SKM-1 treated with dmso at 0.1 percent for 144 hours (cell line): ENCODE results near the gene KLHL34.

Experiments used
- DNase-seq: peaks from one replicate; lab custom pipeline; 2025; ENCODE audit not compliant: unreplicated experiment; lab: John Stamatoyannopoulos, UW

KLHL34 gene, protein sequence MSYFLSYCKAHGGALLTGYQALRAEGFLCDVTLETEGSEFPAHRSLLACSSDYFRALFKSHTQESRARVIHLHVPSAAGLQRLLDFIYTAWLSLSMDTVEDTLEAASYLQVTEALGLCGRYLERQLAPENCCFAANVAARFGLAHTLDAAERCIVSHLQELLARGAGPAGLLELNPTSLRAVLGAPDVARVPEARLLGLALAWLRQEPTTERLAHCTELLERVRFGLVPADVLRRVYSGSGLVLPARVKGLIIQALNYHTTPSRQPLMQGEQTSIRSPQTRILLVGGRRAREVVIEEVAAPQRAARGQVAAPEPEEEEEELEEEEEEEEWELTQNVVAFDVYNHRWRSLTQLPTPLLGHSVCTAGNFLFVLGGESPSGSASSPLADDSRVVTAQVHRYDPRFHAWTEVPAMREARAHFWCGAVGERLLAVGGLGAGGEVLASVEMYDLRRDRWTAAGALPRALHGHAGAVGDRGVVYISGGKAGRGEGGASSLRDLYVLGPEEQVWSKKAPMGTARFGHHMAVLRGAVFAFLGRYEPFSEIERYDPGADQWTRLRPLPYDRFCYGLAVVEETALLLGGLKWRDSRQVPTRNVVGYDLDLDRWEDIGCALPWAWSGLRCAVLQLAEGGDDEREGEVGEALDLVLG

GRCh38 chrX:21658152-21658737 lies at the start of gene KLHL34:
TSS of gene KLHL34 (minus strand) at chrX:21658330. CDS start at chrX:21657788, 542 bp downstream.
- DNase-seq: no peak

DNA sequence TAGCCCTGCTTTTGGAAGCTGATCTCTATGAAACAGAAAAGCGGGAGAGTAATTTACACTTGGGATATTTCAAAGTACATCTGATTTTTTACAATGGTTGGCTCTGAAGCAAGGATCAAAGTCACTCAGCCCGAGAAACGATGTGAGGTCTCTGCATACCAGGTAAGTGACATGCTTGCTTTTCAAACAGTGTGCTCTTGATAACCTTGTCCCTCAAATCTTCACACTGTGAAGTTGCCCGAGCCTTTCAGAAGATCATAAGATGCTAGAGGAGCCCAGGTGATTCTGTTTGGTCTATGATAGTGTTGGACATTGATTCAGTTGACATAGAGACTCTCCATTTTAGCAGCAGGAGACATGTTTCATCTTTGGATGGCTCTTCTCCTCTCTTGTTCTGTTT lies 47.1 kb upstream of the KLHL34 start:
- DNase-seq: no peak

GRCh38 chrX:21702725-21703124 lies 44.6 kb upstream of the KLHL34 start:
- no peak for DNase-seq

- no peak for DNase-seq
These were observed 42.8 kb upstream of the KLHL34 start for GRCh38 chrX:21700967-21701366.

- no peak for DNase-seq
These were observed 42.1 kb upstream of the KLHL34 start for GRCh38 chrX:21700275-21700674.

- DNase-seq: no peak
These were observed 41.0 kb upstream of the KLHL34 start for GRCh38 chrX:21699136-21699535.

GRCh38 chrX:21698272-21698671 lies 40.1 kb upstream of the KLHL34 start:
- DNase-seq: no peak

GRCh38 chrX:21691512-21692018 lies 33.4 kb upstream of the KLHL34 start:
- no peak for DNase-seq

DNA sequence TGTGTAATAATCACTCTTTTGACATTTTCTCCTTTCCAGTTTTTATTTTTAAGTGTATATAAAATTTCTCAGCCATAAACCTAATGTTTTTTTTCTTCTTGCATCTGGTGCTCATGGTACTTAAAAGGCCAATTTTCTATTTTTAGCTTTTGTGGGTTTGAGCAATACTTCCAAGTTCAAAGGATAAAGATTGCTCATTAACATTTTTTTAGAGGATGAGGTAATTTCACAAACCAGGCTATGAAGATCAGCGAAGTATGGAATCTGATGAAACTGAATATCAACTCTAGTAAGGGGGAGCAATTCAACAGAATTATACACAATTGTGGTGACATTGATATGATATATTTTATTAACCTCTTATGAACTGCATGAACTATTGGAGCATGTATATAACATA lies 25.8 kb upstream of the KLHL34 start:
- no peak for DNase-seq

DNA sequence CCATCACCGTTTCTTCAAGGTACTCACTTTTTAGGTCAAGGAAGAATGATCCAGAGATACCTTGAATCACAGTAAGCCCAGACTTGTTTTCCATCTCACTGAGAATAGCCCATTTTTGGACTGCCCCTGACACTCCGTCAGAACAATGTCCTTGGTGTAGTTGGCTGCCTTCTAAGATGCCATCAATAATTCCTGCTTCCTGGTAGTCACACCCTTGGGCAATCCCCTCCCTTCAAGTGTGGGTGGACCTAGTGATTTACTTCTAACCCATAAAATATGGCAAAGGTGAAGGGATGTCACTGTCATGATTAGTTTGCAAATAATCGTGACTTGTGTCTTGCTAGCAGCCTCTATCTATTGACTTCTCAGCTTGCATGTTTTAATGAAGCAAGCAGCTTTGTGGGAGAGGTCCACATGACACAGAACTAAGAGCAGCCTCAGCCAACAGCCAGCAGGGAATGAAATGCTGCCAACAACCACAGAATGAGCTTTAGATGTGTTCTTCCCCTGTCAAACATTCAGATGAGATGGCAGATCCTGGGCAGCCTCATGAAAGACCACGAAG lies 20.0 kb upstream of the KLHL34 start:
- no peak for DNase-seq

GRCh38 chrX:21675931-21676330 lies 17.8 kb upstream of the KLHL34 start:
- no peak for DNase-seq

DNA sequence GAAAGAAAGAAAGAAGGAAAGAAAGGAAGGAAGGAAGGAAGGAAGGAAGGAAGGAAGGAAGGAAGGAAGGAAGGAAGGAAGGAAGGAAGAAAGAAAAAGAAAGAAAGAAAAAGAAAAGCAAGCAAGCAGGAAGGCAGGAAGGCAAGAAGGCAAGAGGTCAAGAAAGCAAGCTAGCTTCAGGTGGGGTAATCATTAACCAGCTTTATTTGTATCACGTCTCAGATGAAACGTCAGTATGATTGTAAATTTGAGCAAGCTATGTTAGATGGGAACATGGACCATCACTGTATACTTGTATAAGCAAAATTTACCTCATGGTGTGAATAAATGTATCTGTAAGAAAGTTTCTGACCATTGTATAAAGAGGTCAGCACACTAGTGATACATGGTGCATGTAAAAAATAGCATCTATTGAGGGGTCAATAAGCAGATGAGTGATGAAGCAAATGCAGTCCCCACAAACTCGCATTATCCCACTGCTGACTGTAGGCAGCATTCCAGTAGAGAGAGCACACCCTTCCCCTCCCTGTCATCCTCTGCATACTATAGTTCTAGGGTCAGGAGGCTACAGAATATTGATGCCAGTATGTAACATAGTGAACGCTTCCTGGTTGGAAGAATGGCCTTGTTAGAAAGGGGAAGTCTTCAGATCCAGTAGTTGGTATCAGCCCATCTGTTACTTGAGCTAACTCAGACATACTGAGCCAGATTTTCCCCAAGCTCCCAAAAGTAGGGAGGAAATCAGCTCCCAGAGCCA lies 16.5 kb upstream of the KLHL34 start:
- no peak for DNase-seq

DNA sequence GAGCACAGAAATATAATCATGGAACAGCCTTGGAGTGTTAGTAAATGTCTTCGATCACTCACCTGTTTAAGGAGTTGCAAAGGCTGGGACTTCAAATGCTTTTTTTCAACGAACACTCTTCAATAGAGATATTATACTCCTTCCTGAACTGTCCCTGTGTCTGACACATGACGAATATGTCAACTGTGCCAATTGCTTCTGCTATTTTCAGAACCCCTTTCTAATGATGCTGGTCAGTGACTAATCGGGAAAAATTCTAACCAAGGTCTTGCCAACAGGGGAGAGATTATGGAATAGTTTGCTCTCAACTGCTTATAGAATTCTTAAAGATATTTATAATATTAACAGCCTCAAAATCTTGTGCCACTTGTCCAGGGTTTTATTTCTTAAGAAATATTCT lies 8.5 kb upstream of the KLHL34 start:
- no peak for DNase-seq

- DNase-seq: no peak
These were observed 8.1 kb upstream of the KLHL34 start for GRCh38 chrX:21666252-21666651.

GRCh38 chrX:21662761-21663160 lies 4.6 kb upstream of the KLHL34 start:
- DNase-seq: no peak

GRCh38 chrX:21661316-21661715 lies 3.2 kb upstream of the KLHL34 start:
- DNase-seq: no peak

DNA sequence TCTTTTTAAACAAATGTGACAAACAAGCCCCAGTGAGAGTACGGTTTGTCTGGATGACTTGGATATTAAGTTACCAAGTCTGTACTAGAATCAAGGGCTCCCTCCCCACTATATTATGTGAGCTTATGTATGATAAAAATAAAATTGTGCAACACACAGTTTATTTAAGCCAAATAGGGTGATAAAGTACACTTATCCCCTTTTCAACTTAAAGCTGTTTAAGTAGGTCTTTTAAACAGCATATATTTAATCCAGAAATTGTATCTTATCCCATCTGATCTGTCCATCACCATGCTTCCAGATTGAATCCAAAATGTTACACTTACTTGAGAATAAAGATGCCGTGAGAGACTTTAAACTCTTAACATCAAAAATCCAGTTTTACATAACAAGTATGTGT lies 2.0 kb upstream of the KLHL34 start:
- no peak for DNase-seq

- DNase-seq: no peak
These were observed 1.2 kb upstream of the KLHL34 start for GRCh38 chrX:21659320-21659719.

GRCh38 chrX:21658746-21659145 lies 616 bp upstream of the KLHL34 start:
- no peak for DNase-seq

DNA sequence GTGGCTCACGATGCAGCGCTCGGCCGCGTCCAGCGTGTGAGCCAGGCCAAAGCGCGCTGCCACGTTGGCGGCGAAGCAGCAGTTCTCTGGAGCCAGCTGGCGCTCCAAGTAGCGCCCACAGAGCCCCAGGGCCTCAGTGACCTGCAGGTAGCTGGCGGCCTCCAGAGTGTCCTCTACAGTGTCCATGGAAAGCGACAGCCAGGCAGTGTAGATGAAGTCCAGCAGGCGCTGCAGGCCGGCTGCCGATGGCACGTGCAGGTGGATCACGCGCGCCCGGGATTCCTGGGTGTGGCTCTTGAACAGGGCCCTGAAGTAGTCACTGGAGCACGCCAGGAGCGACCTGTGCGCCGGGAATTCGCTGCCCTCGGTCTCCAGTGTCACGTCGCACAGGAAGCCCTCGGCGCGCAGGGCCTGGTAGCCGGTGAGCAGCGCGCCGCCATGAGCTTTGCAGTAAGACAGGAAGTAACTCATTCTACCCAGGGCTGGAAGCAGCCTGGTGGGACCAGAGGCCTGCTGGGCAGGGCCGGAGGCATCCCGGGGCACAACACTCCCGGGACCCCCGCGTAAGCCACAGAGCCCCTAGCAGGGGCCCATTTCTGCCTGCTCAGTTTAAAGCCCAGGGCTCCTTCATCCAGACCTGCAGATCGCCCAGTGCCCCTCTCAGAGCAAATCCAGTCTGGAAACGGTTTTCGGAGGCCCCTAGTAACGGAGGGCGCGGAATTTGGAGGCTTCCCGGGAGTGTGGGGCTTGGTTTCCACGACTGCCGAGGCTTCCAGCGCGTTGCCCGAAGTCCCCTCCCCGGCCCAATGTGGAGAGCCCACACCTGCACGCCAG lies 595 bp downstream of the KLHL34 start:
- DNase-seq: no peak
